Measurements from ENCODE around the gene FANK1. TPM values are rescaled to one million over a fixed set of nuclear protein-coding genes. Genes with fewer than 3 reads are reported as not detected.

Gene FANK1
- total RNA-seq, 1 donor: 3.0 TPM

DNA sequence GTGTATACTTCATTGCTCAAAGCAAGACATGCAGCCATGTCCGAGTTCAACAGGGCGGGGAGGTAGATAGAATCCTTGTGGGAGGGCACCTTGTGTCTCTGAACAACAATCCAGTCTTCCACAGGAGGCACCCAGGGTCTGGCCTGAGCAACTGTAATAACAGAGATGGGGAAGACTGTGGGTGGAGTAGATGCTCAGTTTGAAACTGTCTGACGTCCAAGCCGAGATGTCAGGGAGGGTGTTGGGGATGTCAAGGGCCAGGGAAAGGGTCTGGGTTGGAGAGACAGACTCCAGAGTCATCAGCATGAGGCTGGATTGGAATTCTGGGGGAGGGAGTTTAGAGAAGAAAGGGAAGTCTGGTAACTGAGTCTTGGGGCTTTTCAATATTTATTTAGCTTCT is 88.0 kb downstream of the FANK1 start:
- no peak for DNase-seq (ENCODE audit: low read depth)
- TF ChIP-seq, protein P1, sequence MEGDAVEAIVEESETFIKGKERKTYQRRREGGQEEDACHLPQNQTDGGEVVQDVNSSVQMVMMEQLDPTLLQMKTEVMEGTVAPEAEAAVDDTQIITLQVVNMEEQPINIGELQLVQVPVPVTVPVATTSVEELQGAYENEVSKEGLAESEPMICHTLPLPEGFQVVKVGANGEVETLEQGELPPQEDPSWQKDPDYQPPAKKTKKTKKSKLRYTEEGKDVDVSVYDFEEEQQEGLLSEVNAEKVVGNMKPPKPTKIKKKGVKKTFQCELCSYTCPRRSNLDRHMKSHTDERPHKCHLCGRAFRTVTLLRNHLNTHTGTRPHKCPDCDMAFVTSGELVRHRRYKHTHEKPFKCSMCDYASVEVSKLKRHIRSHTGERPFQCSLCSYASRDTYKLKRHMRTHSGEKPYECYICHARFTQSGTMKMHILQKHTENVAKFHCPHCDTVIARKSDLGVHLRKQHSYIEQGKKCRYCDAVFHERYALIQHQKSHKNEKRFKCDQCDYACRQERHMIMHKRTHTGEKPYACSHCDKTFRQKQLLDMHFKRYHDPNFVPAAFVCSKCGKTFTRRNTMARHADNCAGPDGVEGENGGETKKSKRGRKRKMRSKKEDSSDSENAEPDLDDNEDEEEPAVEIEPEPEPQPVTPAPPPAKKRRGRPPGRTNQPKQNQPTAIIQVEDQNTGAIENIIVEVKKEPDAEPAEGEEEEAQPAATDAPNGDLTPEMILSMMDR (IDR thresholded peaks at IDR 0.05; ENCODE audit: insufficient read depth, low read depth, low read length): no peak
- no peak overlapping the region for H3K4me3 ChIP-seq (ENCODE audit: low read depth, low read length)

DNA sequence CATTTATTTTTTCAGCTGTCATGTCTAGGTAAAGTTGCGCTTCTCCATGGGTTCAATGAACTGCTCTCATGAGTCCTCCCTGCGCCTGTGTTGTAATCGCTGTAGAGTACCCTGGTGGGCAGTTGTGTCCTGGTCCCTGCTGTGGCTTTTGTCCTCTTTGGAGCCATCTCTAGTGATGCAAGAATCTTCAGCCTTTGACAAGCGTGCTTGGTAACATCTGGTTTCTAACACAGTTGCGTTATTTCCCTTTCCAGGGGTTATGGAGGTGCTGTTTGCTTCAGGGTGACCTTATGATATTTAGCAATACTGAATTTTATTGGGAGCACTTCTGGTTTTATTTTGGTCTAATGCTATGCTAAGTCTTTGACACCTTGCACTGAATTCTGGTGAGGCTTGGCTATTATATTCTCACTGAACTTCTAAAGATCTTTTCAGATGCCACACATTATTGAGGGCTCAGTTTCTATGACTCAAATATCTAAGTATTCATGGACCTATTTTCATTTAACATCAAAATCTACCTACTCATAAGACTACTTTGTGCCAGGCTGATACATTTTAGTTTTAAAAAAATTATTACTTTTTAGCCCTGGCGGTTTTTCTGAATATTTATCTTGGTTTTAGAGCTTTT is 88.6 kb downstream of the FANK1 start:
- peak; percentile 61 for DNase-seq (ENCODE audit: low read depth)
- TF ChIP-seq, protein P1 (IDR thresholded peaks at IDR 0.05; ENCODE audit: insufficient read depth, low read depth, low read length): no peak
- no peak overlapping the region for H3K4me3 ChIP-seq (ENCODE audit: low read depth, low read length)

DNA sequence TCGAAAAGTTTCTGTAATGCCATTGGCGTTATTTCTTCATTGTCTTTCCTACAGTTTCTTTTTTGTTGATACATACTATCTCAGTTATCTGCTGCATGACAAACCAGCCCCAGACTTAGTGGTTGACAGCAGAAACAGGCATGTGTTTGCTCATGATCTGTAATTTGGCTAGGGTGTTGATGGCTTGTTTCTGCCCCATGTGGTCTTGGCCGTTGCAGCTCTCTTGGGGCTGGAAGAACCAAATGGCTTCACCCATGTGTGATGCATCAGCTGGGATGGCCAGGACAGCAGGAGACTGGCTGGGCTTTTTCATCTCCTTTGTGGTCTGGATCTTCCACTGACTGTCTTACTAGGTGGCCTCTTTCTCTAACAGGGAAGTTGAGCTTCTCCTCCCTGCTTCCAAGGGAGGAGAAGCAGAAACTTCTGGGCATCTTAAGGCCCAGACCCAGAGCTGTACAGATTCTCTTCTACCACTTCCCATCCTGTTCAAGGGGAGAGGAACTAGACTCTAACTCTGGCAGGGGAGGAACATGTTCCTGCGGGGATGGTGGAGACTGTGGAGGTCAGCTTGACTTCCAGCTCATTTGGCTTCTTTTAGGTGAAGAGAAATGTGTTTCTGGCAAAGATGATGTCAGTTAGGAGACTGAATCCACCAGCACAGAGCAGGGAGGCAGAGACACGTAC is 89.3 kb downstream of the FANK1 start:
- no peak for DNase-seq (ENCODE audit: low read depth)

DNA sequence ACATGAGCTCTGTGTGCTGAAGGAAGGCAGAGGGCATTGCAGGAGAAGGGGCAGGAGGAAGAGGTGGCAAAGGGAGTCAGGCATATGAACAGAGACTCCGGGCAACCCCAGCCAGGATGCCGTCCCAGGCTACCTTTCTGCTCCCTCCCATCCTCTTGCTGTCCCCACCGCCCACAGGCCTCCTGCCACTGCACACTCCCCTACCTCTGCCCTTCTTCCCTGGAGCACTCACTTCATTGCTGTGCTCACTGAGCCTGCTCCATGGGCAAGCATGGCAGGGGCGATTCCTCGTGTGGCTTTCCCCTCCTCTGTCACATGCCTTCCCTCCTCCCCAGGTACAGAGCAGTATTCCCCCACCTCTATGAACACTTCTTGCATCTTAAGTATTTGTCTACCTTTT is 93.4 kb downstream of the FANK1 start:
- H3K4me3 ChIP-seq (ENCODE audit: low read depth, low read length): no peak overlapping the region
- DNase-seq (ENCODE audit: low read depth): no peak
- TF ChIP-seq, protein P1 (IDR thresholded peaks at IDR 0.05; ENCODE audit: insufficient read depth, low read depth, low read length): no peak

More for the DNA sequence above, 89.3 kb downstream of the FANK1 start:
- H3K4me3 ChIP-seq (ENCODE audit: low read depth, low read length): no peak overlapping the region
- TF ChIP-seq, protein P1 (IDR thresholded peaks at IDR 0.05; ENCODE audit: insufficient read depth, low read depth, low read length): no peak

DNA sequence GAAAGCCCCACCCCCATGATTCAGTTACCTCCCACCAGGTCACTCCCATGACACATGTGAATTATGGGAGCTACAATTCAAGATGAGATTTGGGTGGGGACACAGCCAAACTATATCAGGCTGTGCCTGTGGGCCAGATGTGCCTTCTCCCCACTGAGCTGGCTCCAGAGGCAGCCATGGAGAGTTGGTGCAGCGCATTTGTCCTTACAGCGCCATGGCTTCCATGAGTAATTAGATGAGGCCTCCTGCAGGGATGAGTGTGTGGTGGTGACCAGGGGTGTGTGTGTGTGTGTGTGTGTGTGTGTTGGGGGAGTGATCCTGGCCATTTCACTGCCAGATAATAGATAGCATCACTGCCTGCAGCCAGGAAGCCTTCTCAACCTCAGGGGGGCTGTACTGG is 94.6 kb downstream of the FANK1 start:
- no peak for DNase-seq (ENCODE audit: low read depth)
- no peak overlapping the region for H3K4me3 ChIP-seq (ENCODE audit: low read depth, low read length)
- TF ChIP-seq, protein P1 (IDR thresholded peaks at IDR 0.05; ENCODE audit: insufficient read depth, low read depth, low read length): no peak

DNA sequence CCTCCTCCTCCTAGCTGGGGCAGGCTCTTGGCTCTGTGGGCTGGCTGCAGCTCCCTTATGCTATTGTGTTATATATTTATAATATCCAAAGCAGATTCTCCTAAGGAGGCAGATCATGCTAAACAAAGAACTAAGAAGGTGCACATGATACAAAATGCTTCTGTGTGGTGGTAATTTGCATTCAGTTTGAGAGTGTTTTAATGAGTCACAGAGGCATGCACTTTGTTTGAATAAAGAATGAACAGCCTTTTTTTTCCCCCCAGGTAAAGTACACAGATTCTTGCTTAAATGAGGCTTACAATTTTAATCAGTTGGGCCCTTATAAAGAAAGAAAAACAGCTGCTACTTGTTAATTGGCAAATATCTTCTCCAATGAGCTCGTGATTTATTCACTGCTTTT is 95.0 kb downstream of the FANK1 start:
- no peak overlapping the region for H3K4me3 ChIP-seq (ENCODE audit: low read depth, low read length)
- TF ChIP-seq, protein P1 (IDR thresholded peaks at IDR 0.05; ENCODE audit: insufficient read depth, low read depth, low read length): no peak
- no peak for DNase-seq (ENCODE audit: low read depth)
